ENCODE measurements around the gene CPA4.
A peak's percentile ranks its signal among the peaks of the same experiment; 100 is the strongest.
"Not testable (repeated sequence)": the region's sequence is repeated elsewhere in the genome, so short reads cannot be mapped to it uniquely, and the experiment has no call there.

CPA4 gene

GRCh38 chr7:130292682-130293257, at the start of gene CPA4:
TSS of gene CPA4 (plus strand) at chr7:130293161. CDS start at chr7:130293181, 20 bp downstream.
- peak; percentile 37 for DNase-seq (ENCODE audit: low spot score)

- not testable (repeated sequence) for DNase-seq (ENCODE audit: low spot score)
Measured at GRCh38 chr7:130243486-130243885, 49.5 kb upstream of the CPA4 start.

- DNase-seq (ENCODE audit: low spot score), result not testable (repeated sequence)
Measured at GRCh38 chr7:130246491-130246890, 46.5 kb upstream of the CPA4 start.

- DNase-seq (ENCODE audit: low spot score), result not testable (repeated sequence)
Measured at GRCh38 chr7:130248842-130249241, 44.1 kb upstream of the CPA4 start.

- DNase-seq (ENCODE audit: low spot score), result not testable (repeated sequence)
Measured at GRCh38 chr7:130249626-130250025, 43.3 kb upstream of the CPA4 start.

GRCh38 chr7:130254555-130254954, 38.4 kb upstream of the CPA4 start:
- no peak for DNase-seq (ENCODE audit: low spot score)

GRCh38 chr7:130256704-130257103, 36.3 kb upstream of the CPA4 start:
- no peak for DNase-seq (ENCODE audit: low spot score)

GRCh38 chr7:130258494-130259078, 34.4 kb upstream of the CPA4 start:
- DNase-seq (ENCODE audit: low spot score), result no peak

GRCh38 chr7:130262448-130262847, 30.5 kb upstream of the CPA4 start:
- no peak for DNase-seq (ENCODE audit: low spot score)

- no peak for DNase-seq (ENCODE audit: low spot score)
Measured at GRCh38 chr7:130263130-130263529, 29.8 kb upstream of the CPA4 start.

GRCh38 chr7:130266258-130266960, 26.6 kb upstream of the CPA4 start, which contains the start of gene CPA2:
TSS of gene CPA2 (plus strand) at chr7:130266863. CDS start at chr7:130266882, 19 bp downstream.
- no peak for DNase-seq (ENCODE audit: low spot score)

- no peak for DNase-seq (ENCODE audit: low spot score)
Measured at GRCh38 chr7:130266961-130267321, 26.0 kb upstream of the CPA4 start.

GRCh38 chr7:130268463-130269317, 24.3 kb upstream of the CPA4 start:
- DNase-seq (ENCODE audit: low spot score), result no peak

- no peak for DNase-seq (ENCODE audit: low spot score)
Measured at GRCh38 chr7:130269318-130269694, 23.7 kb upstream of the CPA4 start.

- no peak for DNase-seq (ENCODE audit: low spot score)
Measured at GRCh38 chr7:130270947-130271800, 21.8 kb upstream of the CPA4 start.

- no peak for DNase-seq (ENCODE audit: low spot score)
Measured at GRCh38 chr7:130272381-130273080, 20.4 kb upstream of the CPA4 start.

GRCh38 chr7:130273081-130273932, 19.7 kb upstream of the CPA4 start:
- DNase-seq (ENCODE audit: low spot score), result no peak

- DNase-seq (ENCODE audit: low spot score), result no peak
Measured at GRCh38 chr7:130273933-130274255, 19.1 kb upstream of the CPA4 start.

GRCh38 chr7:130274296-130274695, 18.7 kb upstream of the CPA4 start:
- no peak for DNase-seq (ENCODE audit: low spot score)

GRCh38 chr7:130274983-130275591, 17.9 kb upstream of the CPA4 start:
- no peak for DNase-seq (ENCODE audit: low spot score)

Measured in kidney capillary endothelial cell (primary cell).